Fibroblast of the aortic adventitia (primary cell): ENCODE results near the gene LVRN. TPM values are rescaled to one million over a fixed set of nuclear protein-coding genes. Genes with fewer than 3 reads are reported as not detected.

Experiments used
- DNase-seq: peaks from one replicate; pipeline ENCODE4 v3.0.0-alpha.2; 2010; ENCODE audit warnings: low read depth
- H3K4me3 ChIP-seq: 2 replicates; pipeline ENCODE4 v1.5.1; 2011; ENCODE audit warnings: low read depth, mild to moderate bottlenecking, control low read depth, low read length, moderate library complexity
- CTCF ChIP-seq: IDR thresholded peaks from 2 replicates; pipeline ENCODE4 v1.5.1; 2011; ENCODE audit warnings: mild to moderate bottlenecking, low read length, control low read depth, inconsistent platforms; ENCODE audit not compliant: insufficient read depth
- total RNA-seq: library from RNA; depleted of rRNA; stranded (reverse); fragments of >200 nt; gene quantifications from 2 replicates; pipeline ENCODE4 v1.2.3, GENCODE V29; 2012; ENCODE audit warnings: low replicate concordance

LVRN gene
- total RNA-seq, 1 donor = 0.90 TPM

DNA sequence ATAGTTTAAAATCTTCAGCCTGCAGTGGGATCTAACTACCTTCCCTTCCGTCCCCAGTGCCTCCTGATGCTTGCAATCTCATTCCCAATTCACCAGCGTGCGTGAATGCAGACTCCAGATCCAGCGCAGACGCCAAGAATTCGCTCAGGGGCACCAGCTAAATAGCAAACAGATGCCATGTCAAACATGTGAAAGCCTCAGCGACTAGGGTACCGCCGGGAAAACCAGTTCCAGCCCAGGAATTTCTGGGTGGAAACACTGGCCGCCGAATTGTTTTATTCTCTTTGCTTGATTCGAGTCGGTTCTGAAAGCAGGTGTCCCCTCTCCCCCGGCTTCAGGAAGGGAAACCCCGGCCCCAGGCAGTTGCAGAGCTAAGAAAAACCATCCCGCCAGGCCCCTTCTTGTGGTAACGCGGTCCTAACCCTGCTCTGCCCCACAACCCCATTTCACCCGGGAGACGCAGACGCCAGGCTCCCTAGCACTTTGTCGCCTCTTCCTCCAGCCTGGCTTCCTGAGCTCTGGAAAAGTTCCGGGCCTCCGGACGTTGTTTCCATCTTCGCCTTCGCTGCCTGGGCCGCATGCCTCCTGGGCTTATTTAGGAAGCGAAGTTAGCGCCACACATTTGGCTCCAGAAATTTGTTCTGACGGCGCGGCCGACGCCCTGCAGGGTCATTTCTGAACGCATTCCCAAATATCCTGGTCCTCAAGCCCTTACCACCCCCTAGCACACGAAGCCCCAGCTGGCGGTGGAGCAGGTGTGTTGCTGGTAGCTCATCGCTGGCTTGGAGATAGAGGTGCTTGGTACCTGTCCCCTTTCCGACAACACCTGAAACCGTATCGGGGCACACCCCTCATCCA is 665 bp upstream of the LVRN start:
- TF ChIP-seq CTCF = no peak
- H3K4me3 ChIP-seq = peak overlapping the region; percentile 25
- peak; percentile 38 for DNase-seq

GRCh38 chr5:115962565-115963402 is 509 bp downstream of the LVRN start:
- peak overlapping the region; percentile 40 for H3K4me3 ChIP-seq
- DNase-seq = no peak
- no peak for TF ChIP-seq CTCF

- DNase-seq = no peak
- TF ChIP-seq CTCF = no peak
- H3K4me3 ChIP-seq = no peak overlapping the region
Observed at GRCh38 chr5:115963566-115963965, 1.3 kb downstream of the LVRN start.

DNA sequence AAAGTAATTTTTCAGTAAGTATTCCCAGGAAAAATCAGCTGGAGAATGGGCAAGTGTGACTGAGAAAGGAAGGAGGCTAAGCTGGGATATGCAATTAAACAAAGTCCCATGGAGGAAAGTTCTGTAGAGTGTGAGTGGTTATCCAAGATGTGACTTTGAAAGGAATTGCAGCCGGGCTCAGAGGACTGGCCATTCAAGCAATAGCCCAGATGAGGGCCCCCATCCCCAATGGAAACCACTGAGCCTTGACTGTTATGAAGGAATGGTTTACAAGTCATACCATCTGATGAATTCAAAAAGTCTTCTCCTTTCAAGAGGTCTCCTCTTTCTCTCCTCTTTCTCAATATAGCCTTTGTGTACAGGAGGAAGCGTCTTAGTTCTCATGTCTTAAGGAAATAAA is 6.5 kb downstream of the LVRN start:
- no peak overlapping the region for H3K4me3 ChIP-seq
- no peak for DNase-seq
- no peak for TF ChIP-seq CTCF

GRCh38 chr5:115977096-115977495 is 14.8 kb downstream of the LVRN start:
- DNase-seq = no peak
- no peak for TF ChIP-seq CTCF
- H3K4me3 ChIP-seq = no peak overlapping the region

DNA sequence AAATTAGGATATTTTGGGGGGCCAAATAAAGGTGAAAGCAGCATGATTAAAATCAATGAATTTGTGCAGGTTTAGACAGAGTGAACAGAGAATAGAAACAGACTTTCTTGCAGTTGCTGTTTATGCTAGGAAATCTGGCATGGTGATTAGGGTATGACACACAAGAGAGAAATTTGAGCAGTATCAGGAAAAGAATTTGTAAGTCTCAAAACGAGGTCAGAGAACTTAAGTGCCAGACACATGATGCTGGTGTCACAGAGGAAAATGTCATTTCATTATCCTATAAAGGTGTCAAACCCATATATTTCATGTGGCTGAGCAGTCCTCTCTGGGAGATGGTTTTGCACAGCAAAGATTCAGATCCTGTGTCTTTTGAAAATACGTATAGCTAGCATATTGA is 15.7 kb downstream of the LVRN start:
- peak; percentile 85 for DNase-seq
- H3K4me3 ChIP-seq = no peak overlapping the region
- TF ChIP-seq CTCF = no peak
